DMS153 treated with DMSO at 0.1 percent for 48 hours (cell line): ENCODE results near the gene CABP1.
"Not testable (repeated sequence)": the region's sequence is repeated elsewhere in the genome, so short reads cannot be mapped to it uniquely, and the experiment has no call there.

ENCODE experiments used
- DNase-seq: peaks from one replicate; lab custom pipeline; 2025; ENCODE audit not compliant: unreplicated experiment; lab: John Stamatoyannopoulos, UW

Gene CABP1

DNA sequence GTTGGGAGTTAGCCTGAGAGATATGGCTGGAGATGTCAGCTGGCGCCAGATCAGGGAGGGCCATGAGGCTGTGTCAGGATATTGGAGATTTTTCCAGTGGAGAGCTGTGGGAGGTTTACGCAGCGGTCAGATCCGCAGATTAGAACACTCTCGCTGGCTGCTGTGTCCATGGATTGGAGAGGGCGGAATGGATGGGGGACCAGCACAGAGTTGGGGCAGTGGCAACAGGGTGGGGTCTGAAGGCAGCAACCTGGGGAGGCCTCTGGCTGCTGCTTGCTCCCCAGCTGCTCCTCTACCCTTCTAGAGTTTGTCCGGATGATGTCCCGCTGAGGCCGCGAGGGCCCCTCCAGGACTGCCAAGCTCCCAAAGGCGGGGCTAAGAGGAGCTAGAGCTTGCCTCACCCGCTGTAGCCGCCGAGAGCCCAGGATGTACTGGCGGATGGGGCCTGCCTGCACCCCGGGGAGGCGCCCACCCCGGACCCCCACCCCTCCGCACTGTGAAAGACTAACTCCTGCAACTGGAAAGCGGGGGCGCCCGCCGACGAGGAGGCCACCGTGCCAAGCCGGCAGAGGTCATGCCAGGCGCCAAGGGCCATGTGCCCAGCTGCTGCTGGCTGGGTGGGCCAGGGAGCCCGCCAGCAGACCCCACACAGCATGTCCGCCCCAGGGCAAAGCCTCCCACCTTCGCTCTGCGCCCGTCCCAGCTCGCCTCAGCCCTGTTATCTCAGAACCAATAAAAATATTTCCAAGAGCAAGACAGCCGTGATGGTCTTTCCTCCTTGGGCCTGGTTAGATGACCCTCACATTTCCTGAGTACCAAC lies 26.4 kb downstream of the CABP1 start:
- no peak for DNase-seq

DNA sequence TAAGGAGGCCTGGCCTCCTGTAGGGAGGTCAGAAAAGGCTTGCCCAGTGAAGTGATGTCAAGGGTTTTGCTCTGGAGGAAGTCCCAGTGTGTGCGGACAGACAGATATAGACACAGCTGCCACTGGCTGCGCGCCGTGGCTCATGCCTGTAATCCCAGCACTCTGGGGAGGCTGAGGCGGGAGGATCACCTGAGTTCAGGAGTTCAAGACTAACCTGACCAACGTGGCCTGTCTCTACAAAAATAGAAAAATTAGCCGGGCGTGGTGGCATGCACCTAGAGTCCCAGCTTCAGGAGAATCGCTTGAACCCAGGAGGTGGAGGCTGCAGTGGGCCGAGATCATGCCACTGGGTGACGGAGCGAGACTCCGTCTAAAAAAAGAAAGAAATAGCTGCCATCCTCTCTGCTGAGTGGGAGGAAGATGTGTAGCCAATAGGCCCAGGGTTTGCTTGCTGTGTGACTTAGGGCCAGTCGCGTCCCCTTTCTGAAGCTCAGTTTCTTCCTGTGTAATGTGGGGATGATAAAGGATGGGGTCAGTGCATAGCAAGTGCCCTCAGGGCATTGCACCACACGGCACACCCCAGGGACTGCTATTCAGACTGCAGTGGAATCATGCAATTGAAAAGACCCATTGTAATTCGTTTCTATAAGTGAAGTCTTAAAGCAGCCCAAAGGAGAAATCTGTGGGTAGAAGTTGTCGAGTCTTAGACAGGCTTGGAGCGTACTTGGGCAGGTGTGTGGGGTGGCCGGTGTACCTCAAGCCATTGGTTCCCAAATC lies 27.9 kb downstream of the CABP1 start:
- no peak for DNase-seq

DNA sequence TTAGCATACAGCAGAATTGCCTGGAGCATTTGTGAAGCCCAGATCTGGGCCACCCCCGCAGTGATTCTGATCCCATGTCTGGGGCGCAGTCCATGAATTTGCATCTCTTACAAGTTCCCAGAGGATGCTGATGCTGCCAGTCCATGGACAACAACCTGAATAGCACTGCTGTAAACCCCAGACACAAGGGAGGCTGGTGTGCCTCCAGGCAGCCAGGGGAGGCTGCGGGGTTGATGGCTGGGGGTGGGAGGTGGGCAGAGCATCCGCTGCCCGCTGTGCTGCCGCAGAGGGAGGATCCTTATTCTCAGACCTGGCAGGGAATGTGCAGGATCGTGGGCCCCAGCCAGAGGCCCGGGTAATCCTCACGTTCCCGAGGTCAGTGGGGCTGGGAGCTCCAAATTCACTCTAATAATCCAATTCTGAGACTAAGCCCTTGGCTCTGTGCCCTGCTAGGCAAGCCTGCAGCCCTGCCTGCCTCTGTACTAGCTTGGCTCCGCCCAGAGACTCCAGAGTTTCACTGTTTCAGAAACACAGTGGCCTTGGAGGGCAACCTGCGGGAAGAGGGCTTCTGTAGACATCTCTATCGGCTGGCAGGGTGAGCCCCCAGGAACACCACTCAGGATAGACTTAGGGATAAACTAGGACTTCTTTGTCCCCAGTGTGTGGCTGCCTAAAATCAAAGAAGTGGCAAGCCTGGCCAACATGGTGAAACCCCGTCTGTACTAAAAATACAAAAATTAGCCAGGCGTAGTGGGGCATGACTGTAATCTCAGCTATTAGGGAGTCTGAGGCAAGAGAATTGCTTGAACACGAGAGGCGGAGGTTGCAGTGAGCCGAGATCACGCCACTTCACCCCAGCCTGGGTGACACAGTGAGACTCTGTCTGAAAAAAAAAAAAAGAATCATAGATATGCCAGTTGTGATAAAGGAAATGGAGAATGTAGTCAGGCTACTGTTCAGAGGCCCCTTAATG lies 28.7 kb downstream of the CABP1 start:
- DNase-seq, result no peak

DNA sequence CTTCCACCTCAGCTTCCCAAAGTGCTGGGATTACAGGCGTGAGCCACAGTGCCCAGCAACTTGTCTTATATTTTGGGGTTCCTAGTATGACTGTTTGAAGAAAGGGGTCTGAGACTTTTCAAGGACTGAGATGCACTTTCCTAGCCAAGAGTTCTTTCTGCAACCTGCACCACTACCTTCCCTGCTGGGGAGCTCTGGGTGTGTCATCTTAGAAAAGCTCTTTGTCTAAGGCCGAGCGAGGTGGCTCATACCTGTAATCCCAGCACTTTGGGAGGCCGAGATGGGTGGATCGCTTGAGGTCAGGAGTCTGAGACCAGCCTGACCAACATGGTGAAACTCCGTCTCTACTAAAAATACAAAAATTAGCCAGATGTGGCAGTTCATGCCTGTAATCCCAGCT lies 29.8 kb downstream of the CABP1 start:
- not testable (repeated sequence) for DNase-seq

DNA sequence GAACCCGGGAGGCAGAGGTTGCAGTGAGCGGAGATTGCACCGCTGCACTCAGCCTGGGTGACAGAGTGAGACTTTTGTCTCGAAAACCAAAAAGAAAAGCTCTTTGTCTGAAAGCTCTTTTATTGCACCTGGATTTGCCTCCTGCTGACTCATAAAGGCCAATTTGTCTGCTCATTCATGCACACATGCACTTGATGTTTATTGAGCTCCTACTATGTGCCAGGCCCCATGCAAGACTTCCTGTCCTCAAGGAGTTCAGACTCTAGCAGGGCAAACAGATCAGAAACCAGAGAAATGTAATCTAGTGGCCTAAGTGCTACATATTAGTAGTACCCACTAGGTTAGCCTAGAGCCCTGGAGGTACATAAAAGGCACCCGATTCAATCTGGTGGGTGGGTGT lies 30.2 kb downstream of the CABP1 start:
- DNase-seq, result no peak

DNA sequence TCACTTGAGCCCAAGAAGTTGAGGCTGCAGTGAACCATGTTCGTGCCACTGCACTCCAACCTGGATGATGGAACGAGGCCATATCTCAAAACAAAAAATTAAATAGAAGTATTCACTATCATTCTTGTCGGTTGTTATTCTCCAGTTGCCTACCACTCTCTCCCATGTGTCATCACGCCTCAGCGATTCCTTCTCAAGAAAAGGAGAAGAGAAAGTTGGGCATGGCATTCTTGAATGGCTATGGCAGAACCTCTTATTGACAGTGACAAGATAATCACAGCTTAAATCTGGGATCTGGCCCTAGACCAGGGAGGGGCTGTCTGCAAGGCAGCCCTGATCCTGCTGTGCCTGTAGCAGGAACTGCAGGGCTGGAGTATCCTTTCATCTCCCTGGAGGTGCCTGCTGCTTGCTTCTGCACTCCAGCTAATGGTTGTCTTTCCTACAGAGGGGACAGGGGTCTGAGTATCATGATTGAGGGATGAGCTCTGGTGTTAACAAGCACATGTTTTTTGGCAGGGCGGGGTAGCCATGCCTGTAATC lies 33.7 kb downstream of the CABP1 start:
- DNase-seq, result no peak

DNA sequence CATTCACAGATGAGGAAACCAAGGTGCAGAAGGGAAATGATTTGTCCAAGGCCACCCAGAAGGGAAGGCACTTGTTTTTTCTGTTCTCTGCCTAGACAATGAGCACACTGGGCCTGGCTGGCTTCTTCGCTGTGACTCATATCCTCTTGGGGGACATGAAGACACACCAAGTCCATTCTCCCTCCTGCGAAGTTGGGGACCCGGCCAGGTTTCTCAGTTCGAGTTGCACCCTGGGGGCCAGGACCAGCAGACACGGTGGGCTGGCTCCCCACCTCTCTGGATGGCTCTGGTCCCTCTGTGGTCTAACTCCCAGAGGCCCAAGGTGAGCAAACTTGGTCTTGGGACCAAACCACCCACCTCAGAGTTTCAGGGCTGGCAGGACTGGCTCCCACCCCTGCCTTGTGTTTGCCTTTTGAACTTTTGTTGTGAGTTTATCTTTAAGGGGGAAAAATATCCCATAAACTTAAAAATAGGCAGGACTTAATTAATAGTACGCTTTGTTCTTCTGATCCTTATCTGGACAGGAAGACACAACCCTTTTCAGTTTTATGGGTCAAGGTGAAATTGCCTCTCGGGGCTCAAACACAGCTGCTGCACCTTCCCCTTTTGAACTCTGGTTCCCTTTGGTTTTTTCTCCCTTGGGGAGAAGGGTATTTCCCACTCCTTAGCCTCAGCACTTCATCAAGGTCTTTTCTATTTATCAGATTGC lies 37.5 kb downstream of the CABP1 start:
- no peak for DNase-seq

DNA sequence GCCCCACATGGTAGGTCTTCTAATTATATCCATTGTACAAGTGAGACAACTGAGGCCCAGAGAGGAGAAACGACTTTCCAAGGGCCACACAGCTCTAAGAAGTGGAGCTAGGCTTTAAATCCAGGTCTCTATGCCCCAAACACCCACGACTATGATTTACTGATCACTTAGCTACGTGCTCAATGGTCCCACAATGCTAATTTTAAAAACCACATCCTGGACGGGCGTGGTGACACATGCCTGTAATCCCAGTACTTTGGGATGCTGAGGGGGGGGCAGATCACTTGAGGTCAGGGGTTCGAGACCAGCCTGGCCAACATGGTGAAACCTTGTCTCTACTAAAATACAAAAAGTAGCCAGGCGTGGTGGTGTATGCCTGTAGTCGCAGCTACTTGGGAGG lies 38.1 kb downstream of the CABP1 start:
- DNase-seq, result no peak

DNA sequence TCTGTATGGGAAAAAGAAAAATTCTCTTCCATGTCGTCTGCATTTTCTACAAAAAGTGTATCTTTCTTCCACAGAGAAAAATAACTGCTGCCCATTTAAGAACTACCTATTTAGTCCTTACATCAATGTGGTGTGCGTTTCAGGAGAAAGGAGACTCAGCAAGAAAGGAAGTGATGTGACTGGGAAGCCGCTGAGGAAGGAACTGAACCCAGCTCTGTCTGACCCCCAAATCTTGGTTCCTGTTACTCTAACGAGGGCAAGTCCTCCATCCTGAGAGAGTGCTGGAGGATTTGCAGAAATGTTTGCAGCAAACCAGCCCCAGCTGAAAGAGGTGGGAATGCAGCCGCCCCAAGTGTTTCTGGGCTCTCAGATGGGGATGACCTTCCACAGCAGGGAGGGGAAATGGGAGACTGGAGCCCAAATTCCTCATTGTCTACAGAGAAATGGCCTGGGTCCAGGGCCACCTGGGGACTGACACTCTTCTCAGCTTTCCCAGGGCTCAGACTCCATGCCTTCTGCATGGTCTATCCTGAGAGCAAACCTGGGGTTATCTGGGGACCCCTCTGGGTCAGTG lies 39.8 kb downstream of the CABP1 start:
- no peak for DNase-seq

DNA sequence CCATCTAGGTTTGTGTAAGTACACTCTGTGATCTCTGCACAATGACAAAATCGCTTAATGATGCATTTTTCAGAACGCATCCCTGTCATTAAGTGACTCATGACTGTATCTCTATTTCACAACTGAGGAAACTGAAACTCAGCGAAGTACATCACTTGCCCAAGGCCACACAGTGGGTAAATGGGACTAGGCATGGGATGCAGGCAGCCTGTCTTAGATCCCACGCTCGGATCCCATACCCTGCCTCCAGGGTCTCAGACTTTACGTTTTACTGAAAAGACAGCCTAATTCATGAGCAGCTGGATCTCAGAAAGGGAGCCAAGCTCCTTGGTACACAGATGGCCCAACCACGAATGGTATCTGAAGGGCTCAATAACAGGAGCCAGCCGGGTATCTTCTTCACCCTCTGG lies 44.1 kb downstream of the CABP1 start:
- no peak for DNase-seq

DNA sequence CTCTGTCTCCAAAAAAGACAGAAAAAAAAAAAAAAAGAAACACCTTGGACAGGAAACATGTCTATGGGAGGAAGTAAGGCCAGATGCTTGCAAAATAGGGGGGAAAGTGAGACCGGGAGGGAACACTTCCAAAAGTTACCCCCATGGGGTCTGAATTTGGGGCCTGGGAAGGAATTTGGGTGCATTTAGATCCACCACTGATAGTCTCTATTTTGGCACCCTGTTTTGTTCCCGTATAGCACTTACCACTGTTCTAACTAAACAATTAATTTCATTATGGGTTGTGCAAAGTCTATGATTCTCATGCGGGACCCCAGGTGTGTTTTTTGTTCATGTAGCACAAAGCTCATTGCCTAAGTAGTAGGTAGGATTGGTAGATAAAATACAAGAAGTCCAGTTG lies 45.1 kb downstream of the CABP1 start:
- DNase-seq, result no peak

DNA sequence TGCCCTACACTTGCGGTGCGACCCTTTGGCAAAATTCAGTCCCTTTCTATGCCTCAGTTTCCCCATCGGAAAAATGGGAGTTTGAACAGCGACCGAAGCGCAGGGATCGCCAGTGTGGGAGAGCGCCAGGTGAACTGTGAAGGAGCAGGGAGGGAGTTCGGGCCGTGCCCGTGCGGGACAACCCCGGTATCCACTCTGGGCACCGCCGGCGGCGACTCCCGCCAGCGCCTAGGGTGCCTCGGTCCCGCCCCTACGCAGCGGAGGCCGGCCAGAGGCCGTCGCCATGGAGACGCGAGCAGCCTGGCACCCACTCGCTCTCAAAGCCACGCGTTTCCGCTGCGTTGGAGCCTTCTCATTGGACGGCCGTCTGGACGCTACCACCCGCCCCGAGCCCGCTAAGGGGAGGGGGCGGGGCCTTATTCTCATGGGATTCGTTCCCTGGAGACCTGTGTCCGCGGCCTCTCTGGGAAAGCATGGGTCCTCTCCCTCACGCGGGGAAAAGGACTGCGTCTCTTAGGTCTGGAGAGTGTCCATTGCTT lies 45.8 kb downstream of the CABP1 start:
- DNase-seq, result peak; percentile 95

DNA sequence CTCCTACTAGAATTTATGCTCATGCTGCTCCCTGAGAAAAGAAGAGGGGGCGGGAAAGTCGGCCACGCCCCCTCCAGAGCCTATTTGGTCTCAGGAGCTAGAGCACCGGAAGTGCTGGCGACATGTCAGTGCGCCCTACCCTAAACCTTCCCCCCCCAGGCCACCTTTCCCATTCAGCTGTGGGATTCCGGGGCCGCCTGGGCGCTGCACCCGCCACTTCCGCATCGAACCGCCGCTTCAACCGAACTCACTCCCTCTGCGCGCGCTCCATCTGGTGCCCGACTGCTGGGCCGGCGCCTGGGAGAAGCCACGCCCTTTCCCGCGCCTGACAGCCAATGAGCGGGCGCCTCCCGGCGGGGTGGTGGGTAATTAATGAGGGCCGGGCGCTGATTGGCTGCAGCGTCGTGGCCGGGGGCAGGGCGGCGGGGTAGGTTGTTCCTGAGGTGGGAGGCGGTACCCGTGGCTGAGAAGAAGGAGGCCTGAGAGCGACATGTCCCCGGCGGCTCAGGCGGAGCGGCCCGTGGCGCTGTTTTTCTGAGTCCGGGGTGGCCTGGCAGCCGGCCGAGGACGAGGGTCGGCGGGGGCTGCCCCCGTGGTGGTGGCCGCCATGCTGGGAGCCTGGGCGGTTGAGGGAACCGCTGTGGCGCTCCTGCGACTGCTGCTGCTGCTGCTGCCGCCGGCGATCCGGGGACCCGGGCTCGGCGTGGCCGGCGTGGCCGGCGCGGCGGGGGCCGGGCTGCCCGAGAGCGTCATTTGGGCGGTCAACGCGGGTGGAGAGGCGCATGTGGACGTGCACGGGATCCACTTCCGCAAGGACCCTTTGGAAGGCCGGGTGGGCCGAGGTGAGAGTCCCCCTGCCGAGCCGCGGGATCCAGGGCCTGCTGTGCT lies 46.5 kb downstream of the CABP1 start, which contains the start of gene MLEC:
MLEC (plus strand) TSS at position 460 of the 888 bp plus-strand sequence; CDS start at position 608, 148 bp downstream.
- DNase-seq, result peak; percentile 94

DNA sequence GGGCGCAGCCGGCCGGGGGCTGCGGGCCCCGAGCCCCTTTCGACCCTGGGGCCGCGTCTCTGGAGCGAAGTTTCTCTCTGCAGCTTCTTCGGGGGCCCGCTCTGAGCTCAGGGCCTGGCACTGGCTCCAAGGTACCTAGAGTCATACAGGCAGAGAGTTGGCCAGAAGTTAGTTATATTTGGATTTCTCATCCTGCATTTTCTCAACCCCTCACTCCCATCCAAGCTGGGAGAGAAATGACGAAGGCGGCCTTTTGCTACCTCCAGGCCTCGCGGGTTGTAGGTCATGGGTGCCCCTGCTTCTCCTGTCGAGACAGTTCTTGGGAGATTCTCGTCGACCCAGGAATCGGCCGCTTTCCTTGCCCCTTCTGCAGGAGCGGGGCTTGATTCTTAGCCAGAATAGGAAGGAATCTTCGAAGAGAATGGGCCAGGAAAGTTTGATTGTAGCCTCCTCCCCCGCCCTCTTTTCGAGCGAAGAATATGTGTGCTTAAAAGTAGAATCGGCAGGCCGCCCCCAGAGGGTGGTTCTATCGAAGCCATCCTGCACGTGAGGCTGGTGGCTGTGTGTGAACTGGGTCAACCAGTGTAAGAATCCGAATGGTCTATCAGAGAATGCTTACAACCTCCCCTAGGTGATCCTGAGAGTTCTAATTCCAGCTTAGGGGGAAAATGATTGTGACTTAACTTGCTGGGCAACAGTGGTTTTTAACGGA lies 47.3 kb downstream of the CABP1 start:
- DNase-seq, result no peak

DNA sequence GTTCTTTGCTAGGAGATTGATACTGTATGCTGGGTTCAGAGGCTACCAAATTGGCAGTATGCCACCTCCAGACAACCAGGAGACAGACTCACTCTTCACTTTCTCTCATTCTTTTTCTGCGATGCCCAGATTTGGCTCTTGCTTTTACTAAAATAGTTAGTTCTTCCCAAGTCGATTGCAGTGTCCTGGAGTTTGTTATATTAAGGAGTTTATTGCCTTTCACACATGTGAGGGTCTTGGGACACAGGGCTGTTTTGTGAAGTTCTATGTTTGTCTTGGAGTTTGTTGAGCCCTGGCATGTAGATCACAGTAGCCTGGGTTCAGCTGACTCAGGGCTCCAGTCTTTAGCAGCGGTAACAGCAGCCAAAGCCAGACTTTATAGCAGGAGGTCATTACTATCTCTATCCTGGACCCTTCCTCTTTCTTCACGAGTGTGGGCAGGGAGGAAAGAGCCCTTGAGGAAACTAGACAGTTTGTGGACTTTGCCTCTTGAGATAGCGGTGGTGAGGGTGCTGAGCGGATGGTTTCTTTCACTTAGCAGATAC lies 48.2 kb downstream of the CABP1 start:
- DNase-seq, result no peak

DNA sequence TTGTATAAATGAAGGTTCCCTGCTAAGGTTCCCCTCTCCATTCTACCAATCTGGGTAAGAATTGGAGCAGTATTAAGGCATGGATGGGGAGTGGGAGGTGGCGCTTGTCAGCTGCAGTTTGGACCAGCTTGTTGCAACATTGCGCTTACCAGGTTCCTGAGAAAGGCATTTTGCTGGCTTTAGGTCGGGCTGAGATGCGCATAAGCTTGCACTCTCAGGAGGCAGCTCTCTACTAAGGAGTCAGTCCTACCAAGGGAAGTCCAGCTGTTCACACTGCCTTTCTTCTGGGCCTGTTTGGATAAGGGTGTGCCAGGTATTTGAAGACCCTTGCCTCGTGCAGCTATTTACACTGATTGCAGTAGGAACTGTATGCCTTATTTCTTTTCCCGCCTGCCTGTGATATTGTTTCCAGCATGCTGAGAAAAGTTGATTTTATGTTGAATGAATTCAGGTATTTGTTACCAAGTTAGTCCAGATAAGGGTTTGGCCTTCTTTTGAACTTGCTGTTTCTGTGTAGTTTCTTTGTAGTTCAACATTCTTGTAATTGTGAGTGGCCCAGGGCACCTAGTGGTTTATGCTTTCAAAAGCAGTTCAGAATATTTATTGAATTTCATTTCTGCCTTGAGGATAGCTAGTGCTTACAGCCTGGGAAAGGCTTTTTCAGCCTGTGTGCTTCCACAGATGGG lies 49.1 kb downstream of the CABP1 start:
- no peak for DNase-seq

DNA sequence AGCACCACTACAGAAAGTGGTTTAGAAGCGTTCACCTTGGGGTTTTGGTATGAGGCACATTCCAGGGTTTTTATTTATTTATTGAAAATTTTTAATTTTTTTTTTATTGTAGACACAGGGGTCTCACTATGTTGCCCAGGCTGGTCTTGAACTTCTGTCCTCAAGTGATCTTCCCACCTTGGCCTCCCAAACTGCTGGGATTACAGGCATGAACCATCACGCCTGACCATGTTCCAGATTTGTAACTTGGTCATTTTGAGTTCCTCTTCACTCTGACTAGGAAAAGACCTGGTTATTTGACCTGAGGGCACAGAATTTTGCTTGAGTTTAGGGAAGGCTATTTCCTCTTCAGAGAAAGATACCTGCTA lies 49.6 kb downstream of the CABP1 start:
- no peak for DNase-seq
